Urinary bladder (tissue), 4 donors: Measurements from ENCODE around the gene TCHHL1. TPM values are rescaled to one million over a fixed set of nuclear protein-coding genes. Genes with fewer than 3 reads are reported as not detected.
A peak's percentile ranks its signal among the peaks of the same experiment; 100 is the strongest.

Experiments used
- DNase-seq: peaks from one replicate; pipeline ENCODE4 v3.0.0-alpha.2; 2015; ENCODE audit errors: extremely low spot score
- H3K27ac ChIP-seq: one replicate; pipeline ENCODE4 v1.5.1; 2013; ENCODE audit warnings: low read depth, mild to moderate bottlenecking, moderate library complexity
- H3K36me3 ChIP-seq: one replicate; pipeline ENCODE4 v1.6.1; 2013; ENCODE audit warnings: mild to moderate bottlenecking, moderate library complexity; ENCODE audit not compliant: insufficient read depth
- H3K4me1 ChIP-seq: one replicate; pipeline ENCODE4 v1.6.1; 2013; ENCODE audit warnings: mild to moderate bottlenecking, moderate library complexity; ENCODE audit not compliant: insufficient read depth
- H3K4me3 ChIP-seq: one replicate; pipeline ENCODE4 v1.5.1; 2013; ENCODE audit warnings: low read depth, low read length
- WGBS: extraction: QIAGEN DNeasy Blood & Tissue Kit; methylation state at CpG from one replicate; pipeline ENCODE4 v1.1.7; 2013; 5-methylcytosine and 5-hydroxymethylcytosine counted together
- polyA plus RNA-seq: library from polyadenylated mRNA; stranded (reverse); fragments of 200-250 nt; gene quantifications from one replicate; pipeline ENCODE4 v1.2.3, GENCODE V29; 2013
- total RNA-seq: library from RNA; depleted of rRNA; stranded (reverse); fragments of >200 nt; gene quantifications from one replicate; pipeline ENCODE4 v1.2.3, GENCODE V29; 2014
- donor health status: healthy with polysubstance abuse.
- donor health status: healthy.

The TCHHL1 gene
- total RNA-seq (not detected), polyA plus RNA-seq (not detected)

DNA sequence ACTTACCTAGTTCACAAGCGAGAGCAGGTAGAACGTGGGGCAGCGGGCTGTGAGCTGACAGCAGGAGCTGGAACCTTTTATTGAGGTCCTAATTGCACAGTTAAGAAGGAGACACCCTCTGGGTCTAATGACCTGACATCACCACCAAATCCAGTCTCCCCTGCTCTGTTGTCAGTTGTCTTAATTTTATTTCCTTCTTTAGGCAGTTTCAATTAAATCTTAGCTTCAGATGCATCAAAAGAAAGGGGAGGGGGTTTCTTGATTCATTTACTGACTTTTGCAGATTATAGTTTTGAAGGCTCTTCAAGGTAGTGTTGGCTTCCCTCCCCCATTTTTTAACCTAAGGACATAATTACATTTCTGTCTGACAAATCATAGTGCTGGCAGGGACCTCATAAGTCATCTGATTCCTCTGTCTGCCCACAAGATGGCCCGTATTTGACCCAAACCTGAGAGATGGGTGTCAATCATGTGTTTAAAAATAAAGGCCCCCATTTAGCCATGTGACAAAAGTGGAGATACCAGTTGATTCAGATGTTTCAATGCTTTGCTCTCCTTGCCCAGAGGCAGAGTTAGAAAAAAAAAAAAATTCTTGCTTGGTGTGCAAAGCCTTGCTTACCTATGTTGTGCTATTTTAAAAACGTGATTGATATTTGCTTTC lies at the start of gene TCHHL1:
Gene TCHHL1, minus strand, starts transcription at position 51 of the 661 bp plus-strand sequence. CDS start 921 bp downstream, outside the sequence.
- no peaks in the 10 kb centered on the region for H3K4me1 ChIP-seq
- H3K36me3 ChIP-seq: no peaks in the 10 kb centered on the region
- 59% methylated on average over 5 of the region's 5 CpGs for WGBS
- no peak within 1 kb of the TSS for H3K4me3 ChIP-seq
- no peak for DNase-seq
- no peak within 1 kb of the TSS for H3K27ac ChIP-seq

- DNase-seq: no peak
- Histone ChIP-seq H3K36me3 (no peaks in the 10 kb centered on the region), H3K4me1 (no peaks in the 10 kb centered on the region), H3K4me3 (no peak overlapping the region), H3K27ac (no peak overlapping the region)
Measured at GRCh38 chr1:152137215-152137614, 48.4 kb upstream of the TCHHL1 start.

DNA sequence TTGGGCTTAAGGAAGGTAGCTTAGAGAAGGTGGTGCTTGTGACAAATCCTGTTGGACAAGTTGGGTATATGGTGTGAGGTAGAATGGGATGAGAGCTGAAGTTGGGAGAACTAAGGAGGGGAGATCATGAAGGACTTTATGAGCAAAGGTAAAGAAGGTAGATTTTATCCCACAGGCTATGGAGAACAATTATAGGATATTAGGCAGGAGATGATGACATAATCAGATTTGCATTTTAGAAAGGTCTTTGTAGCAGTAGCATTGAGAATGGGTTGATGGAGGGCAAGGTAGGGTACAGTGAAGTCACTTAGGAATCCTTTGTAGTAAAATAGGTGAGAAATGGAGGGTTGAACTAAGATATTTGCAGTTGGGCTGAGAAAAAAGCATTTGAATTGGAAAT lies 41.3 kb upstream of the TCHHL1 start:
- no peak for DNase-seq
- Histone ChIP-seq H3K36me3 (no peaks in the 10 kb centered on the region), H3K4me1 (no peaks in the 10 kb centered on the region), H3K27ac (no peak overlapping the region), H3K4me3 (no peak overlapping the region)

DNA sequence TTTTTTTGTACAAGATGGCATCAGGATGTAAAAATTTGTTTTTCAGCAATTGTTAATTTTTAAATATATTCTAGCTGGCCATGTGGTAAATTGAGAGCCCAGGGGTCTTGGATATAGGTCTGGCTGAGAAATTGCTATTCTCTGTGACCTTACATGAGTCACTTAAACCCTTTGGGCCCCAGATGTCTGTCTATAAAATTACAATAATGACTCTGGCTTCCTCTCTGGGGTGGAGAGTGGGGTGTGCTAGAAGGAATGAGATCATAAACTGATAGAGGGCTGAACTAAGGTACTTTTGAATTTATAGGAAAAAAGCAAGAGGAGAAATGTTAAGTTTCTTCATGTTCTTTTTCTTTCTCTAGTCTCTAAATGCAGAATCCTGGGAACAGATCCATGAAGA lies 38.8 kb upstream of the TCHHL1 start:
- Histone ChIP-seq H3K27ac (no peak overlapping the region), H3K4me3 (no peak overlapping the region), H3K36me3 (no peaks in the 10 kb centered on the region), H3K4me1 (no peaks in the 10 kb centered on the region)
- no peak for DNase-seq

DNA sequence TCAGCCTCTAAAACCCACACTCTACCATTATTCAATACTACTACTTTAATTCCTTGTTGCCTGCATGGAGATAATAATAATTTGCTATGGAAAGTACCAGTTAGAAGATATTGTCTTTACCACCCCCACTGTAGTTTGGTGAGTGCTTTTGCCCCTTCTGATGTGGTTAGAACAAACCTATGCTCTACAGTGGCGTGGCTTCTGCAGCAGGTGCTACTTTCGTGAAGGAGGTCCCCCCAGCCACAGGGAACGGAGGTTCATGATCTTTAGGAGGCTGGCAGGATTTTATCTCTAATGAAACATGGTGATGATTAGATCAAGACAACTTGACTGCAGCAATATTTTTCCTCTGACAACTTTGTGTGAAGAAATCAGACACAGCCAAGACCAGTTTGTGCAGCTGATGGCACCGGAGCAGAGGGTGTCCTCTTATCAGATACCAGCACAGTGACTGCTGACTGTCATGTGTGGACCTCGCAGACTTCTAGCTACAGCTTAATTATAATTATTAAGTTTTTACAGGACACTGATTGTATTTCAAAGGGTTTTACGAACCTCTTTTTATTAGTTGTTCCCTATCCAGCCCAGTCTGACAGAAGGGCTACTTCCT lies 37.1 kb upstream of the TCHHL1 start:
- DNase-seq: no peak
- H3K4me3 ChIP-seq: no peak overlapping the region
- no peak overlapping the region for H3K27ac ChIP-seq
- no peaks in the 10 kb centered on the region for H3K36me3 ChIP-seq
- no peaks in the 10 kb centered on the region for H3K4me1 ChIP-seq
- WGBS: 46% methylated on average over 6 of the region's 6 CpGs

DNA sequence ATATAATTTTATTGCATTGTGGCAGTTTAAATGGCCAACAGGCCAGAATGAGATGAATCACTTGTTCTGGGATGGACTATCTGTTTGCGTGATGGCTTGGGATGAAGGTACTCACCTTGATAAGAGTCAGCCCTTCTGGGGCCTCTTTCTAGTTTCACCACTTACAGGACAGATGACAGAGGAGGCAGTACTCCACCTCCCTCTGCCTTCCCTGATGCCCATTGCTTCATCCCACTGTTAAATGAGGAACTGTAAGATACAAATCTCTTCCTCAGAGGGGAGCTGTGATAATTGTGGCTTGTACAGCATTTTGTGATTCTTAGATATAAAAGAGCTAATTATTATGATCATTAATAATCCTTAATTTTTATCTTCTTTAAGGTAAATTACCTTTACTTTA lies 30.1 kb upstream of the TCHHL1 start:
- no peak overlapping the region for H3K4me3 ChIP-seq
- H3K36me3 ChIP-seq: no peaks in the 10 kb centered on the region
- DNase-seq: no peak
- H3K4me1 ChIP-seq: no peaks in the 10 kb centered on the region
- H3K27ac ChIP-seq: no peak overlapping the region
- 87% methylated on average over 1 of the region's 1 CpG for WGBS

GRCh38 chr1:152115344-152115743 lies 26.5 kb upstream of the TCHHL1 start, which contains the start of gene TCHH:
TCHH (minus strand) TSS chr1:152115444; CDS start chr1:152114080, 1,364 bp downstream.
- Histone ChIP-seq H3K4me1 (no peaks in the 10 kb centered on the region), H3K27ac (no peak within 1 kb of the TSS), H3K4me3 (no peak within 1 kb of the TSS), H3K36me3 (no peaks in the 10 kb centered on the region)
- 54% methylated on average over 4 of the region's 4 CpGs for WGBS
- DNase-seq: no peak

GRCh38 chr1:152112885-152113432 lies 24.1 kb upstream of the TCHHL1 start:
- DNase-seq: no peak
- no peak overlapping the region for H3K27ac ChIP-seq
- WGBS: 21% methylated on average over 13 of the region's 13 CpGs
- H3K4me3 ChIP-seq: peak overlapping the region; percentile 6
- no peaks in the 10 kb centered on the region for H3K36me3 ChIP-seq
- H3K4me1 ChIP-seq: no peaks in the 10 kb centered on the region

DNA sequence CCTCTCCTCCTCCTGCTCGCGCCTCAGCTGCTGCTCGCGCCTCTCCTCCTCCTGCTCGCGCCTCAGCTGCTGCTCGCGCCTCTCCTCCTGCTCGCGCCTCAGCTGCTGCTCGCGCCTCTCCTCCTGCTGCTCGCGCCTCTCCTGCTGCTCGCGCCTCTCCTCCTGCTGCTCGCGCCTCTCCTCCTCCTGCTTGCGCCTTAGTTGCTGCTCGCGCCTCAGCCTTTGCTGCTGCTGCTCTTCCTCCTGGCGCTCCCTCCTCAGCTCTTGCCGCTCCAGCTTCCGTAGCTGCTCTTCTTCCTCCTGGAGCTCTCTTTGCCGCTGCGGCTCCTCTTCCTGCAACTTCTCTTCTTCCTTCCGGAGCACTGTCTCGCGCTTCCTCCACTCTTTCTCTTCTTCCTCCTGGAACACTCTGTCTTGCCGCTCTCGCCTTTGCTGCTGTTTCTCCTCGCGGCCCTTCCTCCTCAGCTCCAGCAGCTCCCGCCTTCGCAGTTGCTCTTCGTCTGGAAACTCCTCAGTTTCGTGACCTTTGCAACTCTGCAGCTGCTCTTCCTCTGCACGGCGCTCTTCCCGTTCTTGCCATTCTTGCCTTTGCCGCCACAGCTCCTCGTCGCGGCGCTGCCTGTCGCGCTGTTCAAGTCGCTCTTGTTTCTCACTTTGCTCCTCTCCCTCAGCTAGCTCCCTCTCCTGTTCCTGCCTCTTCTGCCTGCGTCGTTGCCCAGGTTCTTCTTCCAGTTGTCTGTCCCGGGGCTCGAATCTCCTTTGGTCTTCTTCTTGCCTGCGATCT lies 23.4 kb upstream of the TCHHL1 start:
- Histone ChIP-seq H3K36me3 (no peaks in the 10 kb centered on the region), H3K27ac (no peak overlapping the region), H3K4me1 (no peaks in the 10 kb centered on the region), H3K4me3 (peak overlapping the region; percentile 6)
- WGBS: 2% methylated on average over 53 of the region's 53 CpGs
- no peak for DNase-seq

DNA sequence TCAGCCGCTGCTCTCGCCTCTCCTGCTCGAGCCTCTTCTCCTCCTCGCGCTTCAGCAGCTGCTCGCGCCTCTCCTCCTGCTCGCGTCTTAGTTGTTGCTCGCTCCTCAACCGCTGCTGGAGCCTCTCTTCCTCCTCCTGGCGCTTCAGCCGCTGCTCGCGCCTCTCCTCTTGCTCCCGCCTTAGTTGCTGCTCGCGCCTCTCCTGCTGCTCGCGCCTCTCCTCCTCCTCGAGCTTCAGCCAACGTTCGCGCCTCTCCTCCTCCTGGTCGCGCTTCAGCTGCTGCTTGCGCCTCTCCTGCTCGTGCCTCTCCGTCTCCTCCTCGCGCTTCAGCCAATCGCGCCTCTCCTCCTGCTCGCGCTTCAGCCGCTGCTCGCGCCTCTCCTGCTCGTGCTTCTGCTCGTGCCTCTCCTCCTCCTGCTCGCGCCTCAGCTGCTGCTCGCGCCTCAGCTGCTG lies 22.7 kb upstream of the TCHHL1 start:
- H3K27ac ChIP-seq: no peak overlapping the region
- H3K4me3 ChIP-seq: peak overlapping the region; percentile 42
- H3K4me1 ChIP-seq: no peaks in the 10 kb centered on the region
- under 1% methylated on average over 44 of the region's 44 CpGs for WGBS
- no peaks in the 10 kb centered on the region for H3K36me3 ChIP-seq
- DNase-seq: no peak

GRCh38 chr1:152110860-152111514 lies 22.1 kb upstream of the TCHHL1 start:
- Histone ChIP-seq H3K4me3 (peak overlapping the region; percentile 42), H3K36me3 (no peaks in the 10 kb centered on the region), H3K4me1 (no peaks in the 10 kb centered on the region), H3K27ac (no peak overlapping the region)
- under 1% methylated on average over 60 of the region's 60 CpGs for WGBS
- DNase-seq: no peak

DNA sequence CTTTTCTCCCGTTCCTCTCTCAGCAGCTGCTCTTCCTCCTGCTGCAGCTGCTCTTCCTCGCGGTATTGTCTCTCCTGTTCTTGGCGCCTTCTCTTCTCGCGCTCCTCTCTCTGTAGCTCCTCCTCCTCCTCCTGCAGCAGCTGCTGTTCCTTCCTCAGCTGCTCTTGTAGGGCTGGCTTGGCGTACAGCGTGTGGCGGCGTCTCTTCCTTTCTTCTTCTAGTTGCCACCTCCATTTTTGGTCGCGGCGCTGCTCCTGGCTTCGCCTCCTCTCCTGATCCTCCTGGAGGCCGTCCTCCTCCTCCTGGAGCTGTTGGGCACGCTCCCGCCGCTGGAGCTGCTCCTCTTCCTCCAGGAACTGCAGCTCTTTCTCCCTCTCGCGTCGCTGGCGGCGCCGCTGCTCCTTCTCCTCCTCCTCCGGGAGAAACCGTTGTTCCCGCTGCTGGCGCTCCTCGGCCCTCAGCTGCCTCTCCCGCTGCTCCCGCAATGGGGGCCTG lies 21.5 kb upstream of the TCHHL1 start:
- WGBS: 2% methylated on average over 31 of the region's 31 CpGs
- DNase-seq: no peak
- H3K36me3 ChIP-seq: no peaks in the 10 kb centered on the region

DNA sequence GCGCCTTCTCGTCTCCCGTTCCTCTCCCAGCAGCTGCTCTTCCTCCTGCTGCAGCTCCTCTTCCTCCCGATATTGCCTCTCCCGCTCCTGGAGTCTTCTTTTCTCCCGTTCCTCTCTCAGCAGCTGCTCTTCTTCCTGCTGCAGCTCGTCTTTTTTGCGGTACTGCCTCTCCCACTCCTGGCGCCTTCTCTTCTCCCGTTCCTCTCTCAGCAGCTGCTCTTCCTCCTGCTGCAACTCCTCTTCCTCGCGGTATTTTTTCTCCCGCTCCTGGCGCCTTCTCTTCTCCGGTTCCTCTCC lies 21.1 kb upstream of the TCHHL1 start:
- no peaks in the 10 kb centered on the region for H3K36me3 ChIP-seq
- no peak for DNase-seq
- 11% methylated on average over 15 of the region's 15 CpGs for WGBS
- H3K4me1 ChIP-seq: no peaks in the 10 kb centered on the region
- H3K4me3 ChIP-seq: peak overlapping the region; percentile 42
- H3K27ac ChIP-seq: no peak overlapping the region

More for the DNA sequence above, 21.5 kb upstream of the TCHHL1 start:
- no peak overlapping the region for H3K27ac ChIP-seq
- no peaks in the 10 kb centered on the region for H3K4me1 ChIP-seq
- H3K4me3 ChIP-seq: peak overlapping the region; percentile 42
